ENCODE measurements around the gene MDP1.

- TF ChIP-seq CTCF (optimal IDR thresholded peaks at IDR 0.05 in 1 of 3, IDR thresholded peaks at IDR 0.05 in 1 of 3, conservative IDR thresholded peaks at IDR 0.05 in 1 of 3; ENCODE audit: extremely low read depth in 1 of 3, insufficient read depth in 2 of 3, low read length in 3 of 3) = no peak
- no peak for TF ChIP-seq EZH2 (IDR thresholded peaks at IDR 0.05; ENCODE audit: low read length)
Measured at GRCh38 chr14:24250354-24250753, 34.5 kb upstream of the MDP1 start.
